Measurements from ENCODE around the gene ZNF582.

ZNF582 gene

GRCh38 chr19:56393119-56394012, at the start of gene ZNF582:
ZNF582 (minus strand) TSS chr19:56393534; CDS start chr19:56391752, 1,782 bp downstream.
- peak; percentile 87 to 94 for DNase-seq

- no peak for DNase-seq
These were observed 48.0 kb upstream of the ZNF582 start for GRCh38 chr19:56441206-56441792.

DNA sequence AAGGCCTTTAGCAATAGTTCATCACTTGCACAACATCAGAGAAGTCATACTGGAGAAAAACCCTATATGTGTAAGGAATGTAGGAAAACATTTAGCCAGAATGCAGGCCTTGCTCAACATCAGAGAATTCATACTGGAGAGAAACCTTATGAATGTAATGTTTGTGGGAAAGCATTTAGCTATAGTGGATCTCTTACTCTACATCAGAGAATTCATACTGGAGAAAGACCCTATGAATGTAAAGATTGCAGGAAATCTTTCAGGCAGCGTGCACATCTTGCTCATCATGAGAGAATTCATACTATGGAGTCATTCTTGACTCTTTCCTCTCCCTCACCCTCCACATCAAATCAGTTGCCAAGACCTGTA, 30.6 kb upstream of the ZNF582 start:
- DNase-seq, result no peak

DNA sequence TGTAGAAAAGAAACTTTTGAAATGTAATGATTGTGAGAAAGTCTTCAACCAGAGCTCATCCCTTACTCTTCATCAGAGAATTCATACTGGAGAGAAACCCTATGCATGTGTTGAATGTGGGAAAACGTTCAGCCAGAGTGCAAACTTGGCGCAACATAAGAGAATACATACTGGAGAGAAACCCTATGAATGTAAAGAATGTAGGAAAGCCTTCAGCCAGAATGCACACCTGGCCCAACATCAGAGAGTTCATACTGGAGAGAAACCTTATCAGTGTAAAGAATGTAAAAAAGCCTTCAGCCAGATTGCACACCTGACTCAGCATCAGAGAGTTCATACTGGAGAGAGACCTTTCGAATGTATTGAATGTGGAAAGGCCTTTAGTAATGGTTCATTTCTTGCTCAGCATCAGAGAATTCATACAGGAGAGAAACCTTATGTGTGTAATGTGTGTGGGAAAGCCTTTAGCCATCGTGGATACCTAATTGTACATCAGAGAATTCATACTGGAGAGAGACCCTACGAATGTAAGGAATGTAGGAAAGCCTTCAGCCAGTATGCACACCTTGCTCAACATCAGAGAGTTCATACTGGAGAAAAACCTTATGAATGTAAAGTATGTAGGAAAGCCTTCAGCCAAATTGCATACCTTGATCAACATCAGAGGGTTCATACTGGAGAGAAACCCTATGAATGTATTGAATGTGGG, 30.1 kb upstream of the ZNF582 start:
- DNase-seq, result no peak

- no peak for DNase-seq
These were observed 11.7 kb upstream of the ZNF582 start for GRCh38 chr19:56405062-56405461.

DNA sequence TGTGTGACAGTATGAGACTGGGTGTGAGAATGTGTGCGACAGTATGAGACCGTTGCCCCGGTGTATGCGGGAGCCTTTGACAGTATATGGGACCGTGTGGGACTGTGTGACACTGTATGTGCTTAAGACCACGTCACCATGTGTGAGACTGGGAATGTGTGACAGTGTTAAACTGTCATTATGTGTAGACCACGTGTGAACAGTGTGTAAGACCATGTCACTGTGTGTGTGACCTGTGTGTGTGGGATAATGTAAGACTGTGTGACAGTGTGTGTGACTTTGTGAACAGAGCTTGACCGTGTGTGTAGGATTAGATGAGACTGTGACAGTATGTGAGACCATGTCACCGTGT, 11.3 kb upstream of the ZNF582 start:
- no peak for DNase-seq

- peak; percentile 64 to 74 for DNase-seq
These were observed 10.7 kb upstream of the ZNF582 start, which contains the start of gene ZNF583 for GRCh38 chr19:56403764-56404704. ZNF583 (plus strand) TSS chr19:56404332; CDS start chr19:56407115, 2,783 bp downstream.

DNA sequence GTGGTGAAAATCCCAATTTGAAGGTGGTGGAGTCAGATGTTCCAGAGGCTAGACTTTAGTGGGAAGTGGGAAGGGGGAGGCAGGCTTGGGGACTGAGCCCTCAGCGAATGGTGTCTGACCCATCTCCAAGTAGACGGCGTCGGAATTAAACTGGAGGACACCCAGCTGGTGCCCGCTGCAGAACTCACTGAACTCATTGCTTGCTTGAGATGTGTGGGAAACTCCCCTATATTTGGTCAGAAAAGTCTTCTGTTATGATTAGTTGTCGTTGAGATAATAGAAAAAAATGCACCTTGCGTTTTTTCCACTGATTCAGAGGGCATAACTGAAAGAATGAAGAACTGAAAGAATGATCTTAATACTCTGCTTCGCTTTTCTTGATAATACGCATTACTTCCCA, 9.9 kb upstream of the ZNF582 start:
- no peak for DNase-seq

GRCh38 chr19:56400485-56400884, 7.2 kb upstream of the ZNF582 start:
- no peak for DNase-seq

- DNase-seq, result no peak
These were observed 5.5 kb upstream of the ZNF582 start for GRCh38 chr19:56398809-56399208.

- DNase-seq, result no peak
These were observed 9.3 kb downstream of the ZNF582 start for GRCh38 chr19:56383826-56384605.

DNA sequence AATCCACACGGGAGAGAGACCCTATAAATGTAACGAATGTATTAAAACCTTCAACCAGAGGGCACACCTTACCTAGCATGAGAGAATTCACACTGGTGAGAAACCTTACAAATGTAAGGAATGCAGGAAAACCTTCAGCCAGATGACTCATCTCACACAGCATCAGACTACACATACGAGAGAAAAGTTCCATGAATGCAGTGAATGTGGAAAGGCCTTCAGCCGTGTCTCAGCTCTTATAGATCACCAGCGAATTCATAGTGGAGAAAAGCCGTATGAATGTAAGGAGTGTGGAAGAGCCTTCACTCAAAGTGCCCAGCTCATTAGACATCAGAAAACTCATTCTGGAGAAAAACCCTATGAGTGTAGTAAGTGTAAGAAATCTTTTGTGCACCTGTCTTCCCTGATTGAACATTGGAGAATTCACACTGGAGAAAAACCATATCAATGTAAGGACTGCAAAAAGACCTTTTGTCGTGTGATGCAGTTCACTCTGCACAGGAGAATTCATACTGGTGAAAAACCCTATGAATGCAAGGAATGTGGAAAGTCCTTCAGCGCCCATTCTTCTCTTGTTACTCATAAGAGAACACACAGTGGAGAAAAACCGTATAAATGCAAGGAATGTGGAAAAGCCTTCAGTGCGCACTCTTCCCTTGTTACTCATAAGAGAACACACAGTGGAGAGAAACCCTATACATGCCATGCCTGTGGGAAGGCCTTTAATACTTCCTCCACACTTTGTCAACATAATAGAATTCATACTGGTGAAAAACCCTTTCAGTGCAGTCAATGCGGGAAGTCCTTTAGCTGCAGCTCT, 16.0 kb downstream of the ZNF582 start:
- no peak for DNase-seq

- DNase-seq, result no peak
These were observed 21.1 kb downstream of the ZNF582 start for GRCh38 chr19:56372281-56372680.

DNA sequence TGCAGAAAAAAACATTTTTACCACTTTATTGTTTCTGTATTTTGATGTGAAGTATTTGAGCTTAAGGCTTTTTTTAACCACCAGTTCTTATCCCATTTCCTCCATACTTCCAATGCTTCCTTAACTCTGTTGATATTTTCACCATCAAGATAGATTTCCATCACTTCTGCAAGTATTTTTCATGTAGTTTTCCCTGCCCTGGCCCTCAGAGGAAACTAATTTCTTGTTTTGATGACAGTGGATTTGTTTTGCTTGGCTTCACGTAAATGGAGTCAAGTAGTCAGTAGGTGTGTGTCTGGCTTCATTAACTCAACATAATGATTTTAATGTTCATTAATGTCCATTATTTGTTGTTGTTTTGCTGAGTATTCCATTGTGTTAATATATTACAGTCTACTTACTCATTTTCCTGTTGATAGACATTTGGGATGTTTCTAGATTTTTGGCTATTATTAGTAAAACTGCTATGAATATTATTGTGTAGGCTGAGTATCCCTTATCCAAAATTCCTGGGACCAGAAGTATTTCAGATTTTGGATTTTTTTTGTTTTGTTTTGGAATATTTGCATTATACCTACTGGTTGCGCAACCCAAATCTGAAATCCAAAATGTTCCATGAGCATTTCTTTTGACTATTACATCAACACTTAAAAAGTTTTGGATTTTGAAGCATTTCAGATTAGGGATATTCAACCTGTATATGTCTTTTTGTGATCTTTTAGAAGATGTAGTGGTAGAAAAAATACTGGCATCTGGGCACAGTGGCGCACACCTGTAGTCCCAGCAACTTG, 23.3 kb downstream of the ZNF582 start:
- DNase-seq, result no peak

DNA sequence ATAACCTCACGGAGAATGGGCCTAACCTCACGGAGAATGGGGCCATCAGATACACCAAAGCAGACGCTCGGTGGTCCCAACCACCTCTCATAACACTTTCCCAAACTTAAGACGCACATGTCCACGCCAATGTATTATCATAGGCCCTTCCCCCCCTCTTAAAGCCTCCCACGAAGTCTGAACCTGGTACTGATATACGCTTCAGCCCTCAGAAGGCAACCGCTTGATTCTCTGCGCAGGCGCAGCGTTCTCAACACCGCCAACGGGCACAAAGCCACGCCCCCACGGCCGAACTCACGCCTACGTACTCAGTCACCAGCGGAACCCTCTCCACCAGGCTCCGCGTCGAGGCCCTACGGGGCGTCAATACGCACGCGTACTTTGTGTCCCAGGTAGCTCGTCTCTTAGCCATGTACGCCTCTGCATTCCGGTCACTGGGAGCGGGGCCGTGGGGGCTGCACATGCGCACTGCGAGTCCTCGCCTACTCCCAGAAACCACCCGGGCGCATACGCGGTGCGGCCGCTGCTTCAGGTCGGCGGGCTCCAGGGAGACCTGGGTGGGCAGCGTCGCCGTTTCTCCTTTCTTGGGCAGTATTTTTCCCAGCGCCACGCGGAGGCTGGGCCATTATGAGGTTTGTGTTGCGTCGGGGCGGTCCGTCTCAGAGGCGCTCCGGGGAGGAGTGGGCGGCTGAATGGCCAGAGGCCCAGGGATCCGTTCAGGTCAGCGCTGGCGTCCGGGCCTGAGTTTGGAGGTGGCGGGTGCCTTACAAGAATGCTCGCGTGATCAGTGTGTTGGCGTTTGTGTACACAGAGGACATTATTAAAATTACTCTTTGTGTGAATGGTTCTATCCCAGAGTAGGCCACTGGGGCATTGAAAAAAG, 25.3 kb downstream of the ZNF582 start:
- DNase-seq, result no peak

GRCh38 chr19:56360841-56361240, 32.5 kb downstream of the ZNF582 start:
- no peak for DNase-seq

DNA sequence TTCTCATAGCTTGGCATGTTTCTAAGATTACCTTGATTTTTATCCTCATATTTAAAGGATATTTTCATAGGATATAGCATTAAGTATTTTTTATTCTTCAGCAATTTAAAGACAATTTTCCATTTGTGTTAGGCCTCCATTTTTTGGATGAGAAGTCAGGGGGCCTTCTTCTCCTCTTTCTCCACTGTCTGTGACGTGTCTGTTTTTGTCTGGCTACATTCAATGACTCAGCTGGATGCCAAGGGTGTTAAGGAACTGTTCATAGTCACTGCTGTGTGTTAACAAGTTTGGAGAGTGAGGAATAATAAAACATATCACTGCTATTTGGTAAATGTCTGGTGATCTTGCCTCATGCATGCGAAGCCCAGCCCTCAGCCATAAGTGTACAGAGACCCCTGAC, 36.4 kb downstream of the ZNF582 start:
- no peak for DNase-seq

- DNase-seq, result no peak
These were observed 37.8 kb downstream of the ZNF582 start for GRCh38 chr19:56355517-56355916.

- no peak for DNase-seq
These were observed 42.1 kb downstream of the ZNF582 start for GRCh38 chr19:56351208-56351607.
